HUES6 (cell line): Measurements from ENCODE around the gene PON3.

Source experiments
- H3K27ac ChIP-seq: 2 replicates; pipeline ENCODE4 v1.7.0; 2013; ENCODE audit warnings: low read depth, mild to moderate bottlenecking, low read length, inconsistent platforms
- H3K27me3 ChIP-seq: 2 replicates; pipeline ENCODE4 v1.6.1; 2013; ENCODE audit warnings: low read length; ENCODE audit not compliant: control insufficient read depth, insufficient read depth
- H3K36me3 ChIP-seq: 2 replicates; pipeline ENCODE4 v1.6.1; 2013; ENCODE audit warnings: low read length; ENCODE audit not compliant: control insufficient read depth, insufficient read depth
- H3K4me1 ChIP-seq: 2 replicates; pipeline ENCODE4 v1.6.1; 2013; ENCODE audit warnings: low read length; ENCODE audit not compliant: control insufficient read depth, insufficient read depth
- H3K4me3 ChIP-seq: 2 replicates; pipeline ENCODE4 v1.5.1; 2013; ENCODE audit warnings: low read depth, low read length
- H3K9ac ChIP-seq: one replicate; pipeline ENCODE4 v1.6.1; 2013; ENCODE audit warnings: mild to moderate bottlenecking, low read length
- H3K9me3 ChIP-seq: 2 replicates; pipeline ENCODE4 v1.6.1; 2013; ENCODE audit warnings: low read depth, low read length; ENCODE audit not compliant: control insufficient read depth, insufficient read depth

The PON3 gene

GRCh38 chr7:95430864-95431263, 34.7 kb upstream of the PON3 start:
- Histone ChIP-seq H3K9ac (no peak overlapping the region), H3K4me3 (no peak overlapping the region), H3K27me3 (no peaks in the 10 kb centered on the region), H3K27ac (no peak overlapping the region), H3K9me3 (no peaks in the 10 kb centered on the region), H3K4me1 (peaks cover 22% of the 10 kb centered on the region), H3K36me3 (no peaks in the 10 kb centered on the region; the same call in 1 of the 2 replicates)

DNA sequence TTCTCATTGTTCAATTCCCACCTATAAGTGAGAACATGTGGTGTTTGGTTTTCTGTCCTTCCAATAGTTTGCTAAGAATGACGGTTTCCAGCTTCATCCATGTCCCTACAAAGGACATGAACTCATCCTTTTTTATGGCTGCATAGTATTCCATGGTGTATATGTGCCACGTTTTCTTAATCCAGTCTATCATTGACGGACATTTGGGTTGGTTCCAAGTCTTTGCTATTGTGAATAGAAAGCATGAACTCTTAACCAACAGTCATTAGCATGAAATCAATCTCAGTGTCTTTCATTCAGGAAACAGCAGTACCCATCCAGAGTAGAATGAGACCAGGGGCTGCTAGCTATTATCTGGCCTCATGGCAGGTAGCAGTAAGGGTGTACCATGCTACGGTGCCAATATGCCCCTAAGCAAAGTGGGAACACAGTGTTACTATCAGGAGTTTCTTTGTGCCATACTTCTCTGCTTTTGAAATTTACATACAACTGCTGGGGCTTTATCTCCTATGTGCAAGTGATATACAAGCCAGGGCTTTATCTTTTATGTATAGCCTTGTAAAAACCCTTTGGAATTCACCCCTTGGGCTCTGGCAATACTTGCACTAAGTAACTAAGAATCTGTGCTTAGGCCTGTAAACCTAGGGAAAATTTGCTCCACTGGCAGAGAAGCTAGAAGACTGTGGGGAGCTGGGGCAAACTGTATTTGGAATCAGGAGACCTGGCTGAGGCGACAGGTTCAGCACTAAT, 33.2 kb upstream of the PON3 start:
- Histone ChIP-seq H3K4me3 (no peak overlapping the region), H3K27me3 (no peaks in the 10 kb centered on the region), H3K36me3 (no peaks in the 10 kb centered on the region; the same call in 1 of the 2 replicates), H3K9ac (no peak overlapping the region), H3K9me3 (no peaks in the 10 kb centered on the region), H3K27ac (no peak overlapping the region), H3K4me1 (peaks cover 16% of the 10 kb centered on the region)

- H3K27ac ChIP-seq = no peak overlapping the region
- H3K9me3 ChIP-seq = no peaks in the 10 kb centered on the region
- no peak overlapping the region for H3K4me3 ChIP-seq
- H3K27me3 ChIP-seq = no peaks in the 10 kb centered on the region
- H3K36me3 ChIP-seq = no peaks in the 10 kb centered on the region; the same call in 1 of the 2 replicates
- H3K9ac ChIP-seq = no peak overlapping the region
- peaks cover 16% of the 10 kb centered on the region for H3K4me1 ChIP-seq
Observed at GRCh38 chr7:95427914-95428516, 31.8 kb upstream of the PON3 start.

GRCh38 chr7:95427166-95427565, 31.0 kb upstream of the PON3 start:
- Histone ChIP-seq H3K4me3 (no peak overlapping the region), H3K9ac (no peak overlapping the region), H3K9me3 (no peaks in the 10 kb centered on the region), H3K36me3 (no peaks in the 10 kb centered on the region; the same call in 1 of the 2 replicates), H3K27me3 (no peaks in the 10 kb centered on the region), H3K27ac (no peak overlapping the region), H3K4me1 (peaks cover 16% of the 10 kb centered on the region)

- H3K4me1 ChIP-seq = peaks cover 22% of the 10 kb centered on the region
- no peaks in the 10 kb centered on the region for H3K9me3 ChIP-seq
- H3K36me3 ChIP-seq = no peaks in the 10 kb centered on the region; the same call in 1 of the 2 replicates
- no peaks in the 10 kb centered on the region for H3K27me3 ChIP-seq
- H3K27ac ChIP-seq = no peak overlapping the region
- no peak overlapping the region for H3K9ac ChIP-seq
- no peak overlapping the region for H3K4me3 ChIP-seq
Observed at GRCh38 chr7:95425694-95426093, 29.5 kb upstream of the PON3 start.

GRCh38 chr7:95424716-95425115, 28.5 kb upstream of the PON3 start:
- no peak overlapping the region for H3K9ac ChIP-seq
- no peak overlapping the region for H3K27ac ChIP-seq
- peaks cover 22% of the 10 kb centered on the region for H3K4me1 ChIP-seq
- no peaks in the 10 kb centered on the region; the same call in 1 of the 2 replicates for H3K36me3 ChIP-seq
- H3K9me3 ChIP-seq = no peaks in the 10 kb centered on the region
- H3K27me3 ChIP-seq = no peaks in the 10 kb centered on the region
- H3K4me3 ChIP-seq = no peak overlapping the region

DNA sequence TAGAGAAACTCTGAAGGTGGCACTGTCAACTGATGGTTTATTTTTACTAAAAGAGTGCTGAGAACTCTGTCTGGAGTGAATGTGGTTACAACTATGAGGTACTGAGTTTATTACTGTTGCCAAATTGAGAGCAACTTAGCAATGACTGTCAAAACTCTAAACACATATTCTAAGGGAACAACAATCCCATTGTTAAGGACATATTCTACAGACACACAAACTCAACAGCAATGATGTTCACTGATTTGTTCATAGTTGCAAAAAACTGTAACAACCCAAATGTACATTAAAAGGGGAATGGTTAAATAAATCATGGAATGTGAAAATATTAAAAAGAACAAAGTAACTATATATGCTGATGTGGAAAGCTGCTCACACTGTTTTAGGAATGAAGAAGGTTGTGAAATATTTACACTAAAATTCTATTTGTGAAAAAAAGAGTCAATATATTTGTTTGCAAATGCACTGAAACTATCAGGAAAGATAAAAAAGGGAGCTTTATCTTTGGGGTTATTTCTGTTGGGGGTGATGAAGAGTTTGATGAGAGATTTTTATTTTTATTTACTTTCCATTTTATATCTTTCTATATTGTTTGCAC, 25.8 kb upstream of the PON3 start:
- no peaks in the 10 kb centered on the region for H3K9me3 ChIP-seq
- no peaks in the 10 kb centered on the region for H3K27me3 ChIP-seq
- H3K27ac ChIP-seq = no peak overlapping the region
- H3K4me3 ChIP-seq = no peak overlapping the region
- peaks cover 8% of the 10 kb centered on the region; the same call in 1 of the 2 replicates for H3K4me1 ChIP-seq
- H3K36me3 ChIP-seq = no peaks in the 10 kb centered on the region
- H3K9ac ChIP-seq = no peak overlapping the region

DNA sequence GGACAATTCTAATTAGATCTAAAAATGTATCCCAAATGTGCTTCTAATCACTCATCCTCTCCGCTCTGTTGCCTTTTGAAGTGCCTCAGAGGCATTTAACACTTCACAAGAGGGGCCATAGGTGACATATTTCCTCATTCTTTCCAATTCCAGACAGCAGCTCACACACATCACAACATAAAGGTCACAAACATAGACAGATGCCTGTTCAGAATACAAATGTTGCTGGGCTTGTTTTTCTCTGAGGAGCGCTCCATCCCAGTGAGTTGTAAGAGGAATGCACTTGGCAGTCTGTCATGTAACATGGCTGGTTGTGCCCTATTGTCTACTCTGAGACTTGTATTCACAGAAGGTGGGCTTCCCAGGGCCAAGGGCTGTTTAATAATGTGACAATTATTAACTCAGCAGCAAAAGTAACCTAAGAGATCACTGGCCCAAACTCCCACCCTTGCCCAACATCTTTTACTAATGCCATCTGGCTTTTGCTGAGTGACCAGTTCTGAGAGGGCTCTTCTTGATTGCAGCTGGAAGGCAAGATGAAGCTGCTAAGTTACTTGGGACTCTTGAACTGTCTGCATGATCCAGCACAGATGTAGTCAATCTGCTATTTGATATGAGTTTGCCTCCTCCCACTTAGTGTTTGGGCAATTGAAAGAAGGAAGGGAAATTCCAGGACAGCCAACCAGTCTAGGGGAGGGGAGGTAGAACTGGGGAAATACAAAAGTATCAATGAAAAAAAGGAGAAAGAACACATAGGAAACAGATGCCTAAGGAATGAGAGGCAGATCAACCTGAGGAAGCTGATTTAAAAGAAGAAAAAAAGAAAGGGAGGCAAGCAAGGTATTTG, 25.0 kb upstream of the PON3 start:
- H3K4me3 ChIP-seq = no peak overlapping the region
- no peak overlapping the region for H3K27ac ChIP-seq
- peaks cover 1% of the 10 kb centered on the region; the same call in 1 of the 2 replicates for H3K36me3 ChIP-seq
- H3K9ac ChIP-seq = no peak overlapping the region
- H3K27me3 ChIP-seq = no peaks in the 10 kb centered on the region
- H3K9me3 ChIP-seq = no peaks in the 10 kb centered on the region
- H3K4me1 ChIP-seq = peaks cover 6% of the 10 kb centered on the region; the same call in 1 of the 2 replicates

GRCh38 chr7:95412075-95412474, 15.9 kb upstream of the PON3 start:
- H3K4me3 ChIP-seq = no peak overlapping the region
- no peaks in the 10 kb centered on the region for H3K9me3 ChIP-seq
- H3K27me3 ChIP-seq = no peaks in the 10 kb centered on the region
- H3K9ac ChIP-seq = no peak overlapping the region
- no peaks in the 10 kb centered on the region for H3K4me1 ChIP-seq
- H3K36me3 ChIP-seq = peaks cover 45% of the 10 kb centered on the region
- H3K27ac ChIP-seq = no peak overlapping the region

DNA sequence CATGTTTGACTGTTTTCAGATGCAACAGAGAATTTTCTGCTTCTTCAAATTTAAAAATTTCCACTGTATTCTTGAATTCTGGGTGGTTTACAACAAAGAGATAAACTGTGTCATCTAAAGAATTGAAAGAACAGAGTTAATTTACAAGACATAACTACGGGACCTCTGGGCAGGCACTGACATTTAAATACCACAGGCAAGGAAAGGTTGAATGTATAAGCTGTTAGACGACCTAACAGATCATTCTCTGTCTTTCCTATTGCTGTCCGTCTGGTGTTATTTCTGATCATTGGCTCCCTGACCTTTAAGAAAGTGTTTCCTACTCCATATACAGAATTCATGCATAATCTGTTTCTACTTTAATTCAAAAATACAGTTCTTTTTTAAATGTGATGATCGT, 15.5 kb upstream of the PON3 start:
- Histone ChIP-seq H3K36me3 (peaks cover 50% of the 10 kb centered on the region), H3K27ac (no peak overlapping the region), H3K4me1 (no peaks in the 10 kb centered on the region), H3K9ac (no peak overlapping the region), H3K27me3 (no peaks in the 10 kb centered on the region), H3K9me3 (no peaks in the 10 kb centered on the region), H3K4me3 (no peak overlapping the region)
